ENCODE measurements around the gene FAM47E. TPM values are rescaled to one million over a fixed set of nuclear protein-coding genes. Genes with fewer than 3 reads are reported as not detected.

The FAM47E gene
- total and polyA plus RNA-seq, 2 of the 8 experiments (the other 6 are each of a cell fraction or from before 2014, with no cell fraction given) = 1.3 to 1.4 TPM

DNA sequence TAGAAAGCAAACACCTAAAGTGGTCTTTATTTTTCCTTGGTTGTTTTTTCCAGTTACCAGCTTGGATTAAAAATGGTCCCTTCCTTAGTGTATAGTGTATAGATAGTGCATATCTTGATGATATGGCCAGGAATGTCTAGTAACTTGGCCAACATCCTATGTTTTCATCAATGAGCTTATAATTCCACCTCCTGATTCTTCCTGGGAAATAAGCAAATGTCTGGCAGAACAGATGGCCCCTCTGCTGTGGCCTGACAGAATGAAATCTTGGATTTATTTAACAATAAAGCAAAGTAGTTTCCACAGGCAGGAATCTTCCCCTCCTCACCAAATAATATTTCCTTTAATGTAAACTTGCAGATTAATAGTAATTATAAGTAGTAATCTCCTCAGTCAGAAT, 44.0 kb upstream of the FAM47E start (continued):
- TF ChIP-seq, protein P1, sequence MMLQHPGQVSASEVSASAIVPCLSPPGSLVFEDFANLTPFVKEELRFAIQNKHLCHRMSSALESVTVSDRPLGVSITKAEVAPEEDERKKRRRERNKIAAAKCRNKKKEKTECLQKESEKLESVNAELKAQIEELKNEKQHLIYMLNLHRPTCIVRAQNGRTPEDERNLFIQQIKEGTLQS (IDR thresholded peaks at IDR 0.05; ENCODE audit: insufficient read depth, low read depth, low read length) = no peak

Data from H1 (cell line).